ENCODE data around the gene ZNF324. TPM values are rescaled to one million over a fixed set of nuclear protein-coding genes. Genes with fewer than 3 reads are reported as not detected.

ZNF324 gene
- total and polyA plus RNA-seq, 2 of the 13 experiments (the other 11 are each of a cell fraction or from before 2014, with no cell fraction given), result 1.1 to 4.7 TPM

GRCh38 chr19:58499021-58499927 lies 32.4 kb downstream of the ZNF324 start (continued):
- TF ChIP-seq CCAR2 (optimal IDR thresholded peaks at IDR 0.05; ENCODE audit: low read depth, low read length) (peak; percentile 84), ZBTB43 (CRISPR knock-in tag; conservative IDR thresholded peaks at IDR 0.05) (no peak), NCOA1 (CRISPR knock-in tag; IDR thresholded peaks at IDR 0.05) (peak; percentile 80; the same call in 1 of the 2 replicates), ZNF513 (CRISPR knock-in tag; conservative IDR thresholded peaks at IDR 0.05) (no peak), AGO2 (optimal IDR thresholded peaks at IDR 0.05; ENCODE audit: low read depth, low read length) (peak; percentile 40), ZNF747 (CRISPR knock-in tag; IDR thresholded peaks at IDR 0.05; ENCODE audit: borderline replicate concordance) (0 out of 2 replicates have a peak, but pooled peaks have one; percentile 49), SMAD9 (CRISPR knock-in tag; IDR thresholded peaks at IDR 0.05) (no peak), CENPX (CRISPR knock-in tag; IDR thresholded peaks at IDR 0.05) (no peak), ZNF749 (CRISPR knock-in tag; IDR thresholded peaks at IDR 0.05; ENCODE audit: borderline replicate concordance) (peak; percentile 83; the same call in 1 of the 2 replicates), MTF2 (CRISPR knock-in tag; IDR thresholded peaks at IDR 0.05; ENCODE audit: borderline replicate concordance) (no peak; the same call in 1 of the 2 replicates), HMGXB4 (CRISPR knock-in tag; IDR thresholded peaks at IDR 0.05; ENCODE audit: borderline replicate concordance in 1 of 2, low read depth in 1 of 2) (peak; percentile 89; a peak in 3 of 4 replicates), TARDBP (CRISPR knock-in tag; IDR thresholded peaks at IDR 0.05) (peak; percentile 97), DMTF1 (CRISPR knock-in tag; IDR thresholded peaks at IDR 0.05) (no peak), ZNF33A (CRISPR knock-in tag; IDR thresholded peaks at IDR 0.05; ENCODE audit: borderline replicate concordance) (no peak), NFIB (CRISPR knock-in tag; IDR thresholded peaks at IDR 0.05; ENCODE audit: borderline replicate concordance) (no peak), THAP9 (CRISPR knock-in tag; IDR thresholded peaks at IDR 0.05; ENCODE audit: borderline replicate concordance) (peak; percentile 96; the same call in 1 of the 2 replicates), ZNF564 (CRISPR knock-in tag; IDR thresholded peaks at IDR 0.05) (0 out of 2 replicates have a peak, but pooled peaks have one; percentile 59)
